ENCODE measurements around the gene SLC2A3.
"Not testable (repeated sequence)": the region's sequence is repeated elsewhere in the genome, so short reads cannot be mapped to it uniquely, and the experiment has no call there.

SLC2A3 gene

GRCh38 chr12:7950230-7950943 is 14.4 kb upstream of the SLC2A3 start:
- DNase-seq: not testable (repeated sequence)

DNA sequence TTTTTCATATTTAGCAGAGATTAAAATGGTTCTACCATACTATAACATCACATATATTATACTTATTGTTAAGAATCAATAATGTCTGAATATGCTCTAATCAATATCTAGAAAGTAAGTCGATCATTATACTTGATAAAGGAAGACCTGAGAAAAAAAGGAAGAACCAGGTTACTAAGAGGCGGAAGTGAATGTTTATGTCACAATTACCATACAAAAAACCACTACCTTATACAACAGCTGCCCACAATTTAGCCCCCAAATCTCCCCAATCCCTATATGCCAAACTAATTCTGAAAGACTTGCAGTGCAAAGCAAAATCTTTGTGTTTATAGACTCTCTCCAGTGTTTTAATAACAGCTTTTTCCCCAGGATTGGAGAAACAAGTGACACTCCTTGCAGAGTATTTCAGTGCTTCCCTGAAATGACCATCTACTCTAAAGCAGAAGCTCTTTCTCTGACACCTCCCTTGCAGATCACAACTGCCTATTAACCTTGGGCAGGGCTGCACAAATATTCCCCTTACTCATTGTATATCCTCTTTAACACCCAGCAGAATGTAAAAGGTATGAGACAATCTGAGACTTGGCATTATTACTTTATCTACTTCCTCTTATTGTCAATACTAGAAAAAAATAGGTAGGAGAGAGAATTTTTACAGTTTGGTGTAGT is 12.7 kb upstream of the SLC2A3 start:
- DNase-seq: no peak

- no peak for DNase-seq
Measured at GRCh38 chr12:7947011-7947410, 11.0 kb upstream of the SLC2A3 start.

DNA sequence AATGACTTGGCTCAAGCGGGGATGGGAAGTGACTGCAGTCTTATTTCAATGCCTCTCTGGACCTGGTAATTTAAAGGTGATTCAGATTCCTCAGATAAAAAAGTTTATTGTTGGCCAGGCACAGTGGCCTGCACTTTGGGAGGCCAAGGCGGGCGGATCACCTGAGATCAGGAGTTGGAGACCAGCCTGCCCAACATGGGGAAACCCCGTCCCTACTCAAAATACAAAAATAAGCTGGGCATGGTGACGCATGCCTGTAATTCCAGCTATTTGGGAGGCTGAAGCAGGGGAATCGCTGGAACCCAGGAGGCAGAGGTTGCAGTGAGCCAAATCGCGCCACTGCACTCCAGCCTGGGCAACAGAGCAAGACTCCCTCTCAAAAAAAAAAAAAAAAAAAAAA is 8.8 kb upstream of the SLC2A3 start:
- not testable (repeated sequence) for DNase-seq

DNA sequence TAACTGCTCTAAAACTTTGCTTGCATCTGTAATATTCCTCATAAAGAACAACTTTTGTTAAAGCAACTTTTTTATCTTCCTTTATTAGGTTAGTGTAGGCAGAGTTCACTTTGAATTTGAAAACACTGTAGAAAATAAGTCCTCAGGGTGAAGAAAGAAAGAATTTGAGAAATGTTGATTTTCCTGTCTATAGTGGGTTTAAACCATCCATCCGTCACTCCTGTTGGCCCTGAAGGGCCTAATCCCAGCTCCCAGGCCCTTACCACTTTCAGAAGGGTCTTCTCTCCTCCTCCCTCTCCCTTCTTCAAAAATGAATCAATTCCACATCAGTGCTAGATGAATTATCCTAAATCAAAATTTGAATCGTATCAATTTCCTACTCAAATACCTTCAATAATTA is 4.9 kb upstream of the SLC2A3 start:
- no peak for DNase-seq

- DNase-seq: no peak
Measured at GRCh38 chr12:7937833-7938506, 2.0 kb upstream of the SLC2A3 start.

- DNase-seq: no peak
Measured at GRCh38 chr12:7934889-7935492, 996 bp downstream of the SLC2A3 start.

GRCh38 chr12:7934091-7934888 is 1.7 kb downstream of the SLC2A3 start:
- DNase-seq: peak; percentile 13

DNA sequence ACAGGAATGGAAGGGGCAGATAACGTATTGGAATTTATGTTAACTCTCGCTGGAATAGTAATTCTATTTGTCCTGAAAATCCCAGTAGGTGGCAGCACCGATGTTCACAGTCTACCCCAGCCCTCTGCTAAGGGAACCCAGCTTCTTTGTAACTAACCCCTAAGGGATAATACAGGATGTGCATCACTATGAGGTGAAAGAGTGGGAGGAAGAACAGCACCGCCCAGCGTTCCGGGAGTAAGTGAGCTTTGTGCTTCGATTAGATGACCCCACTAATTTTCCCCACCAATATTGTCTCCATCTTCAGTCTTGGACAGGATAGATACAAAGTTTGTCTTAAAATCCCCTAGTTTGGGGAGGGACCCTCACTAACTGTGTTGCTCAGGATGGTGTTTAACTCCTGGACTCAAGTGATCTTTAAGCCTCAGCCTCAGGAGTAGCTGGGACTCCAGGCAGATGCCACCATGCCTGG is 2.7 kb downstream of the SLC2A3 start:
- DNase-seq: peak; percentile 93

GRCh38 chr12:7932599-7933240 is 3.3 kb downstream of the SLC2A3 start:
- DNase-seq: not testable (repeated sequence)

DNA sequence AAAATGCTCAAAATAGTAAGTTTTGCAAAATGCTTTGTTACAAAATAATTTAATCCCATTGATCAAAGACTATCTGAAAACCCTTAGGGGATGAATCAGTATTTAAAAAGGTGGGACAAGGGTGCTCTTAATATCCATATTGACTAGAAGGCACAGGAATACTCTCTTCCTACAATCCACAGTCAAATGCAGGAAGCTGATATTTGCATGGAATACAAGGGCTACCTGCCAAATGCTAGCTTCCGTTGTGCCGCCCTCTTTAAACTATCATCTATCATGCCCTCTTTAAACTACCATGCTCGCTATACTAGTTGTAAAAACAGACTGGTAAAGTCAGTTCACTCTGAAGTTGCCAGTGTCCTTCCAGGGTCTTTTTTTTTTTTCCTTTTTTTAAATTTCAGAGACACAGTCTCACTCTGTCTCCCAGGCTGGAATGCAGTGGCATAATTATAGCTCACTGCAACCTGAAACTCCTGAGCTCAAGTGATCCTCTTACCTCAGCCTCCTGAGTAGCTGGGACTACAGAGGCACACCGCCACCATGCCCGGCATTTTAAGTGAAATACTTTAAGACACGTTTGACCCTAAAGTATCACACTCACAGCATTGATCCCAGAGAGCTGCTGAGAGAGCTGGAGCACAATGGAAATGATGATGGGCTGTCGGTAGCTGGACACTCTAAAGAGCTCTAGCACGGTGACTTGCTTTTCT is 6.7 kb downstream of the SLC2A3 start:
- DNase-seq: no peak

GRCh38 chr12:7927470-7927869 is 8.5 kb downstream of the SLC2A3 start:
- DNase-seq: no peak

DNA sequence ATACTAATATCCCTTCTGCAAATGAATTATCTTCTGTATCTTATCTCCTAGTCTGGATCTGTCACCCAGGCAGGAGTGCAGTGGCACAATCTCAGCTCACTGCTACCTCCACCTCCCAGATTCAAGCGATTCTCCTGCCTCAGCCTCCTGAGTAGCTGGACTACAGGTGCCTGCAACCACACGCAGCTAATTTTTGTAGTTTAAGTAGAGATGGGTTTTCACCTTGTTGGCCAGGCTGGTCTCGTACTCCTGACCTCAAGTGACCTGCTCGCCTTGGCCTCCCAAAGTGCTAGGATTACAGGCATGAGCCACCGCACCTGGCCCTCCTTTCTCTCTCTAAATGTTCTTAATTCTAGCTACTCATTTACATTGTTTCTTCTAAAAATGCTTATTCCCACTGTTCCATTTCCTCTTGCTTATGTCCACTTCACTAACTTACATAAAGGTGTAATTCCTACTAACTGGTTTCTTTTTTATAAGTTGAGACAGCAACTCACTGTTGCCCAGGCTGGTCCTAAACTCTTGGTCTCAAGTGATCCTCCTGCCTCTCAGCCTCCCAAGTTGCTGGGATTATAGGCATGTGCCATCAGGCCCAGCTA is 9.8 kb downstream of the SLC2A3 start:
- DNase-seq: peak; percentile 55

GRCh38 chr12:7923241-7924236 is 12.4 kb downstream of the SLC2A3 start:
- DNase-seq: no peak

- not testable (repeated sequence) for DNase-seq
Measured at GRCh38 chr12:7921181-7921580, 14.8 kb downstream of the SLC2A3 start.

- DNase-seq: not testable (repeated sequence)
Measured at GRCh38 chr12:7918268-7918590, 17.8 kb downstream of the SLC2A3 start.

- DNase-seq: no peak
Measured at GRCh38 chr12:7917392-7918267, 18.4 kb downstream of the SLC2A3 start.

GRCh38 chr12:7916936-7917335 is 19.1 kb downstream of the SLC2A3 start:
- no peak for DNase-seq

Data from NCI-H82 (cell line).